H1 (cell line): ENCODE results near the gene NCOA6. TPM values are rescaled to one million over a fixed set of nuclear protein-coding genes. Genes with fewer than 3 reads are reported as not detected.

ENCODE experiments used
- CTCF ChIA-PET: fragments of 300-600 bp; sonication (Branson Sonifier 250); formaldehyde crosslinking; loops from one replicate; lab custom pipeline; 2021; ENCODE audit not compliant: partially characterized antibody; lab: Charles Lee
- POLR2A ChIA-PET: fragments of 300-600 bp; sonication (Branson Sonifier 250); formaldehyde crosslinking; loops from one replicate; lab custom pipeline; 2021; ENCODE audit warnings: inconsistent platforms; ENCODE audit not compliant: partially characterized antibody; lab: Charles Lee
- DNase-seq, 2 experiments: peaks; one replicate each; pipeline versions ENCODE4 v3.0.0 to v3.0.0-alpha.2; 2010 to 2022; ENCODE audit warnings: low spot score in 2 of 2, low read depth in 1 of 2, mixed read lengths in 1 of 2
- FAIRE-seq: peaks from 2 replicates; lab custom pipeline; 2011; peaks lifted over from hg19 to GRCh38; lab: Jason Lieb, UNC
- H2AFZ ChIP-seq: 2 replicates; pipeline ENCODE4 v1.8.1; 2012; ENCODE audit warnings: low read length, inconsistent platforms
- H2AK5ac ChIP-seq: 2 replicates; pipeline ENCODE4 v1.6.1; 2013; ENCODE audit warnings: low read depth, low read length
- H2BK120ac ChIP-seq: replicated peaks from 2 replicates; pipeline ENCODE3; 2013; ENCODE audit warnings: low read depth, low read length, inconsistent platforms
- H2BK12ac ChIP-seq: 2 replicates; pipeline ENCODE4 v1.6.1; 2013; ENCODE audit warnings: low read depth, low read length
- H2BK15ac ChIP-seq: 2 replicates; pipeline ENCODE4 v1.6.1; 2013; ENCODE audit warnings: low read length
- H2BK20ac ChIP-seq: 2 replicates; pipeline ENCODE4 v1.6.1; 2013; ENCODE audit warnings: low read length
- H2BK5ac ChIP-seq: 2 replicates; pipeline ENCODE4 v1.6.1; 2013; ENCODE audit warnings: low read depth, low read length
- H3K14ac ChIP-seq: 2 replicates; pipeline ENCODE4 v1.6.1; 2013; ENCODE audit warnings: inconsistent platforms; ENCODE audit not compliant: insufficient read length
- H3K18ac ChIP-seq: 2 replicates; pipeline ENCODE4 v1.6.1; 2013; ENCODE audit warnings: low read length; ENCODE audit errors: extremely low read depth
- H3K23ac ChIP-seq: 2 replicates; pipeline ENCODE4 v1.6.1; 2013; ENCODE audit warnings: inconsistent platforms; ENCODE audit not compliant: insufficient read length
- H3K23me2 ChIP-seq: 2 replicates; pipeline ENCODE4 v1.6.1; 2013; ENCODE audit warnings: low read depth, low read length
- H3K27ac ChIP-seq: 2 replicates; pipeline ENCODE4 v1.6.1; 2011; ENCODE audit warnings: low read depth, low read length, inconsistent platforms
- H3K27me3 ChIP-seq, 4 experiments: replicated peaks in 1 of 4; 1 replicate in 1 of 4; 2 replicates in 3 of 4; pipeline versions ENCODE4 v1.6.1 to v1.8.1; 2011 to 2013; ENCODE audit warnings: low read length in 3 of 4, mild to moderate bottlenecking in 3 of 4, inconsistent platforms in 2 of 4, mixed read lengths in 2 of 4, moderate library complexity in 1 of 4; ENCODE audit not compliant: control insufficient read depth in 3 of 4, insufficient read depth in 3 of 4; ENCODE audit errors: extremely low read depth in 1 of 4
- H3K36me3 ChIP-seq, 4 experiments: 2 replicates each; pipeline versions ENCODE4 v1.6.1 to v1.8.1; 2011 to 2013; ENCODE audit warnings: mild to moderate bottlenecking in 4 of 4, low read length in 3 of 4, moderate library complexity in 2 of 4, control low read depth in 1 of 4, inconsistent platforms in 1 of 4; ENCODE audit not compliant: insufficient read depth in 4 of 4, control insufficient read depth in 2 of 4
- H3K4ac ChIP-seq: replicated peaks from 2 replicates; pipeline ENCODE3; 2013; ENCODE audit warnings: low read length, low read depth, mixed read lengths, inconsistent platforms; ENCODE audit not compliant: insufficient read length
- H3K4me1 ChIP-seq, 4 experiments: replicated peaks in 1 of 4; 1 replicate in 1 of 4; 2 replicates in 3 of 4; pipeline versions ENCODE4 v1.6.1 to v1.8.1; 2011 to 2013; ENCODE audit warnings: low read length in 3 of 4, inconsistent platforms in 2 of 4, mixed read lengths in 1 of 4; ENCODE audit not compliant: insufficient read depth in 4 of 4, control insufficient read depth in 3 of 4
- H3K4me2 ChIP-seq, 2 experiments: 2 replicates each; pipeline versions ENCODE4 v1.6.1 to v1.8.1; 2011 to 2013; ENCODE audit warnings: low read depth in 2 of 2, low read length in 2 of 2, control low read depth in 1 of 2, inconsistent platforms in 1 of 2, mild to moderate bottlenecking in 1 of 2; ENCODE audit not compliant: insufficient read depth in 1 of 2
- H3K4me3 ChIP-seq, 4 experiments: fragments of 200-600, 300-600 bp in 1 of 4; sonication (generic), shearing (Covaris generic), sonication (Bioruptor Twin) in 1 of 4; 2 replicates each; pipeline versions ENCODE4 v1.5.1 to v1.8.1; 2011 to 2016; ENCODE audit warnings: low read length in 4 of 4, low read depth in 3 of 4, control low read depth in 2 of 4, inconsistent platforms in 2 of 4, mild to moderate bottlenecking in 2 of 4, mixed read lengths in 1 of 4, moderate library complexity in 1 of 4; ENCODE audit not compliant: insufficient read depth in 2 of 4; ENCODE audit errors: extremely low read depth in 1 of 4
- H3K56ac ChIP-seq: replicated peaks from 2 replicates; pipeline ENCODE3; 2013; ENCODE audit warnings: low read depth, mild to moderate bottlenecking, mixed read lengths, low read length, inconsistent platforms; ENCODE audit not compliant: insufficient read length
- H3K79me1 ChIP-seq: 2 replicates; pipeline ENCODE4 v1.6.1; 2013; ENCODE audit warnings: low read depth, low read length, control low read depth
- H3K79me2 ChIP-seq, 2 experiments: 2 replicates each; pipeline versions ENCODE4 v1.6.1 to v1.8.1; 2012 to 2013; ENCODE audit warnings: low read length in 2 of 2, mild to moderate bottlenecking in 2 of 2, inconsistent platforms in 1 of 2; ENCODE audit not compliant: insufficient read depth in 2 of 2, control insufficient read depth in 1 of 2
- H3K9ac ChIP-seq, 4 experiments: replicated peaks in 1 of 4; 1 replicate in 1 of 4; 2 replicates in 3 of 4; pipeline versions ENCODE4 v1.6.1 to v1.8.1; 2011 to 2013; ENCODE audit warnings: low read depth in 3 of 4, low read length in 3 of 4, control low read depth in 2 of 4, mild to moderate bottlenecking in 2 of 4, moderate library complexity in 2 of 4, inconsistent platforms in 1 of 4; ENCODE audit errors: extremely low read depth in 1 of 4
- H3K9me3 ChIP-seq, 2 experiments: 2 replicates each; pipeline versions ENCODE4 v1.6.1 to v1.8.1; 2012 to 2013; ENCODE audit warnings: mild to moderate bottlenecking in 2 of 2, moderate library complexity in 2 of 2, control low read depth in 1 of 2, inconsistent platforms in 1 of 2, low read depth in 1 of 2, low read length in 1 of 2, mixed read lengths in 1 of 2; ENCODE audit not compliant: insufficient read depth in 2 of 2
- H4K20me1 ChIP-seq, 2 experiments: replicated peaks in 1 of 2; 2 replicates each; pipeline versions ENCODE3 to v1.8.1; 2011 to 2013; ENCODE audit warnings: inconsistent platforms in 2 of 2, low read length in 2 of 2, mild to moderate bottlenecking in 1 of 2; ENCODE audit not compliant: insufficient read depth in 2 of 2, control insufficient read depth in 1 of 2
- H4K5ac ChIP-seq: 2 replicates; pipeline ENCODE4 v1.6.1; 2013; ENCODE audit warnings: low read length, low read depth, mixed read lengths, inconsistent platforms; ENCODE audit not compliant: insufficient read length
- H4K8ac ChIP-seq: 2 replicates; pipeline ENCODE4 v1.8.0; 2013; ENCODE audit warnings: mild to moderate bottlenecking, moderate library complexity, low read length, inconsistent platforms; ENCODE audit not compliant: insufficient read depth; ENCODE audit errors: extremely low read depth
- H4K91ac ChIP-seq: replicated peaks from 2 replicates; pipeline ENCODE3; 2013; ENCODE audit warnings: low read length, mixed read lengths, inconsistent platforms; ENCODE audit not compliant: insufficient read length
- EP300 ChIP-seq, 2 experiments: IDR thresholded peaks; 1 replicate in 1 of 2; 2 replicates in 1 of 2; pipeline ENCODE4 v1.6.1; 2011 to 2012; ENCODE audit warnings: low read depth in 2 of 2, low read length in 2 of 2, mild to moderate bottlenecking in 2 of 2, borderline replicate concordance in 1 of 2, inconsistent platforms in 1 of 2, moderate library complexity in 1 of 2
- POLR2A ChIP-seq, 2 experiments: IDR thresholded peaks; 1 replicate in 1 of 2; 2 replicates in 1 of 2; pipeline ENCODE4 v1.6.1; 2011; ENCODE audit warnings: low read depth in 2 of 2, low read length in 2 of 2, mild to moderate bottlenecking in 2 of 2; ENCODE audit errors: control extremely low read depth in 1 of 2
- WGBS, 2 experiments: shearing (Covaris generic) in 1 of 2; methylation state at CpG; one replicate each; pipeline versions ENCODE4 v1.1.6 to v1.1.7; 2013 to 2015; ENCODE audit warnings: low lambda C conversion rate in 2 of 2, mixed read lengths in 2 of 2, inconsistent platforms in 1 of 2, low coverage in 1 of 2, missing lambda C conversion rate in 1 of 2; ENCODE audit not compliant: insufficient replicate concordance in 2 of 2, insufficient coverage in 1 of 2, insufficient read length in 1 of 2; ENCODE audit errors: extremely low coverage in 1 of 2, missing lambda C conversion rate in 1 of 2; 5-methylcytosine and 5-hydroxymethylcytosine counted together
- polyA plus RNA-seq, 7 experiments: library from polyadenylated mRNA; depleted of rRNA in 3 of 7; stranded (reverse) in 5 of 7; unstranded in 2 of 7; fragments of >200 nt in 5 of 7; fragments of 200-250 nt in 2 of 7; gene quantifications; 1 replicate in 5 of 7; 2 replicates in 1 of 7; 4 replicates in 1 of 7; pipeline versions ENCODE4 v1.2.1 to v1.2.3, GENCODE V29; 2011 to 2013; ENCODE audit warnings: missing spikeins in 2 of 7, mixed read lengths in 2 of 7
- total RNA-seq: library from RNA; stranded (reverse); fragmentation: NEBNext Ultra II Directional; extraction: Animal tissue kit (Norgen Biotek cat#: 25700); gene quantifications from 2 replicates; pipeline ENCODE4 v1.2.1, GENCODE V29; 2021

NCOA6 gene
- total and polyA plus RNA-seq, 2 of the 8 experiments (the other 6 are each of a cell fraction or from before 2014, with no cell fraction given): 9.0 to 9.5 TPM

GRCh38 chr20:34824026-34824425 lies 1.4 kb downstream of the NCOA6 start:
- peak overlapping the region; percentile 77 to 88 for H3K4me2 ChIP-seq
- no peak overlapping the region for H3K4ac ChIP-seq
- POLR2A ChIA-PET: interaction anchor here (0.6 to 1.4 kb wide), 5 partner anchors 9 to 176 kb away, joined by 3 to 5 read pairs (median 3); no protein-coding TSS in a partner anchor
- no peak overlapping the region for H2BK120ac ChIP-seq
- DNase-seq: no peak
- H3K27ac ChIP-seq: no peak overlapping the region
- FAIRE-seq: no peak
- no peak overlapping the region for H4K5ac ChIP-seq
- H3K18ac ChIP-seq: no peak overlapping the region
- no peak overlapping the region for H4K91ac ChIP-seq
- peaks cover 5% of the 10 kb centered on the region for H3K23me2 ChIP-seq
- H3K14ac ChIP-seq: no peak overlapping the region
- no peak overlapping the region for H2BK12ac ChIP-seq
- H3K9me3 ChIP-seq: no peaks in the 10 kb centered on the region
- no peaks in the 10 kb centered on the region for H4K20me1 ChIP-seq
- H2BK15ac ChIP-seq: no peak overlapping the region
- no peak overlapping the region for H4K8ac ChIP-seq
- no peak overlapping the region for H3K23ac ChIP-seq
- no peak overlapping the region for H3K56ac ChIP-seq
- no peak overlapping the region for H2BK20ac ChIP-seq
- TF ChIP-seq EP300 (IDR thresholded peaks at IDR 0.05; ENCODE audit: borderline replicate concordance in 1 of 2, low read depth in 2 of 2, low read length in 2 of 2): no peak
- peak in 1 of 2 experiments; percentile 19; a peak in 1 of 3 replicates for TF ChIP-seq POLR2A (IDR thresholded peaks at IDR 0.05; ENCODE audit: control extremely low read depth in 1 of 2, low read depth in 2 of 2, low read length in 2 of 2)
- TF ChIP-seq, all 59 proteins: peak for 1
- no peak overlapping the region for H3K9ac ChIP-seq
- peaks cover 0 to 34% of the 10 kb centered on the region in 2 experiments; a peak in 2 of 4 replicates for H3K79me2 ChIP-seq
- H2AK5ac ChIP-seq: no peak overlapping the region
- CTCF ChIA-PET: interaction anchor here (0.8 to 1.5 kb wide), 2 partner anchors 44 to 70 kb away, joined by 3 read pairs; no protein-coding TSS in a partner anchor
- no peak overlapping the region for H2BK5ac ChIP-seq
- peaks cover 5% of the 10 kb centered on the region; the same call in 1 of the 2 replicates for H3K79me1 ChIP-seq
- no peaks in the 10 kb centered on the region for H3K4me1 ChIP-seq
- H2AFZ ChIP-seq: no peak overlapping the region
- no peaks in the 10 kb centered on the region for H3K36me3 ChIP-seq
- 79% methylated on average over 1 of the region's 1 CpG; no CpG with 5 or more reads in 1 of the 2 experiments for WGBS, 2 experiments
- peak overlapping the region; percentile 87 to 92 (median 88); a peak in 7 of 8 replicates for H3K4me3 ChIP-seq
- no peaks in the 10 kb centered on the region for H3K27me3 ChIP-seq
